ENCODE measurements around the gene HDAC4.

Gene HDAC4

DNA sequence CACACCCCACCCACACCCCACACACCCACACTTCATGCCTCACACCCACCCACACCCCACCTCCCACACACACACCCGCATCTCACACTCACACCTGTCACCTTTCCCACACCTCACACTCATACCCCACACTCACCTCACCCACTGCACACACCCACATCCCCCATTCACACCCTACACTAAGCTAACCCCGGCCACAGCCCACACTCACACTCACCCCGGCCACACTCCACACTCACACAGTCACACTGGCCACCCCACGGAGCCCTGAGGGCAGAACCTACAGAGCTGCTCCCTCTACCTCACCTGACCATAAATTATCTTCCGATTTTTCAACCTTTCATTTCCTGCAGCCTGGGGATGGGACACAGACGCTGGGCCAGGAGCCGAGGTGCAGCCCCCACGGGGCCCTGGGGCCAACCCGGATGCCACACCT, 241.3 kb downstream of the HDAC4 start:
- no peak for DNase-seq

DNA sequence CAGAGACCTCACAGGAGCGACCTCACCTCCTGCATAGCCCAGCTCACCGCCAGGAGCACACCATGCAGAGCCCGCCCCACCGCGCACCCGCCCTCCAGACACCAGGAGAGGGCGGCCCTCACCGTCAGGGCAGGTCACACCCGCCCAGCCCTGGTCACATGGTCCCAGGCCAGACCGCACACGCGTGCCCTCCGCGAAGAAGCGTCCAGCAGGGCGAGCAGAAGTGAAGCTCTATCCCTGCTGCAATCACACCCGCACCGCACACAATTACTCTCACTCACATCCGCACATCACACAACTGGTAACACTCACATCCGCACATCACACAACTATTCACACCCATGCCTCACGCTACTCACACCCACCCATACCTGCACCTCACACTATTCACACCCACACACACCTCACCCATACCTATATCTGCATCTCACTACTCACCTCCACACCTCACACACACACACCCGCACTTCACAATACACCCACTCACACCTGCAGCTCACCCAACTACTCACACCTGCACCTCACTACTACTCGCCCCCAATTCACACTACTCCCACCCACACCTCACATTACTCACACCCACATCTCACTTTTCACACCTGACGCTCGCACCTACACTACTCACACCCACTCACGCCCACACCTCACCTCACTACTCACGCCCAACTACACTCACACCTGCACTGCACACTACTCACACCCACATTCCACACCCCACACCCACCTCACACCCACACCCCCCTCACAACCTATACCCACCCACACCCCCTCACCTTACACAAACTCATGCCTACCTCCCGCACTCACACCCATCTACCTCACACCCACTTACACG, 242.0 kb downstream of the HDAC4 start:
- no peak for DNase-seq

DNA sequence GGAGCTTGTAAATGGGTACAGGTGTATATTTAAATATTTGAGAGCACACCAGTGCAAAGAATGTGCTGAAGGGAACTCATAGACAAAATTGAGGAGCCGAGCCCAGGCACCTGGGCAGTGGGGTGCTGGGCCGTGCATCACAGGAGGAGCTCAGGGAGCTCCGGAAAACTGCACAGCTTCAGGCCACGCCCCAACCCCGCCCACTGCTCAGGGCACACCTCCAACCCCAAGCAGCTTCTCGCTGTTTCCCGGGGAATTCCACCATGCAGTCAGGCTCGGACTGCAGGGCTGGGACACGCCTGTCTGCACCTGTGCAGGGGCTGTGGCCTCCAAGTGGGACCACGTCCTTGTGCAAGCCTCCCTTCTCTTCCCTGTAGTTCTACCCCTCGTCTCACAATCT, 243.0 kb downstream of the HDAC4 start:
- no peak for DNase-seq

DNA sequence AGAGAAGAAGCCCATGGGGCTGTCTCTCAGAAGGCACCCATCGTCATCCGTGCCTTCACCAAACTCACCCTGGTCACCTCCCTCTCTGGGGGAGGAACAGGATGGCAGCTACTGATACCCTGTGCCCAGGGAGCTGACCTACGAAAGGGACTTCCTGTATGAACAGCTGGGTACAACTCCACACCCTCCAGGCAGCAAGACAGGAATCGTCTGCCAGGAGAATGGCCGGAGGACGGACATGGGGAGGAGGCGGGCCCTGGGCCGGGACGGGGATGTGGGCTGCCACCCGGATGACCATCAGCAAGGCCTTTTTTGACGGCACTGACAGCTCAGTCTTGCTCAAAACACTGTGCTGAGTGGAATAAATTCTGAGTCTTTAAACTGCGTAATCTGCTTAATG, 243.6 kb downstream of the HDAC4 start:
- DNase-seq, result no peak

DNA sequence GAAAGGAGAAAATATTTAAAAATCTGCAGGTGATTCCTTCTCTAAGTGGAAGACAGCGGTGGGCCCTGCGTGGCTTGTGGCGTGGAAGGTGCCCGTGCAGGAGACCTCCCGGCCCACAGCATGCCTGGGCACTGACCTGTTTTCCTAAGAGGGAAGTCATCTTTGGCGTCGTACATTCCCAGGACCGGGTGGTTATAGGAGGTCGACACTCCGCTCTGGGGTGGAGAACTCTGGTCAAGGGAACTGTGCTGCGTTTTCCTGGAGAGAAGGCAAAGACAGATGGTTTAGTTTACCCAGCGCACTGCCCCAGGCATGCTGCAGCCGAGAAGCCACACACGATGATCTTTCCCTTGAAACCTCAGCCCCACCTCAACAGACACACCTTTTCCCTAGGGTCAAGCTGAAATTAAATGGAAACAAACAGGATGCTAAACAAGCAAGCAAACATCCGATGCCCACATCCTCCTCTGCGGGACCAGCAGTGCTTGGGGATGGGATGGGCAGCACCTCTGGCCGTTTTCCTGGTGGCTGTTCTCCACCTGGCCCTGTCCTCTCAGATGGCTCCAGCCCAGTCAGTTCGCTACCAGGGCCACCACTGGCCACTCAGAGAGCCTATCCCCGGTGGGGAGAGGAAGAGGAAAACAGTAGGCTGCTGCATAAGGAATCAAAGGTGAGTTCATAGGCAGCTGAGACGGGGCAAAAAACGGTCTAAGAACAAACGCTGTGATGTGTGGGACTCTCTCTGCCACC, 244.1 kb downstream of the HDAC4 start:
- DNase-seq, result no peak

DNA sequence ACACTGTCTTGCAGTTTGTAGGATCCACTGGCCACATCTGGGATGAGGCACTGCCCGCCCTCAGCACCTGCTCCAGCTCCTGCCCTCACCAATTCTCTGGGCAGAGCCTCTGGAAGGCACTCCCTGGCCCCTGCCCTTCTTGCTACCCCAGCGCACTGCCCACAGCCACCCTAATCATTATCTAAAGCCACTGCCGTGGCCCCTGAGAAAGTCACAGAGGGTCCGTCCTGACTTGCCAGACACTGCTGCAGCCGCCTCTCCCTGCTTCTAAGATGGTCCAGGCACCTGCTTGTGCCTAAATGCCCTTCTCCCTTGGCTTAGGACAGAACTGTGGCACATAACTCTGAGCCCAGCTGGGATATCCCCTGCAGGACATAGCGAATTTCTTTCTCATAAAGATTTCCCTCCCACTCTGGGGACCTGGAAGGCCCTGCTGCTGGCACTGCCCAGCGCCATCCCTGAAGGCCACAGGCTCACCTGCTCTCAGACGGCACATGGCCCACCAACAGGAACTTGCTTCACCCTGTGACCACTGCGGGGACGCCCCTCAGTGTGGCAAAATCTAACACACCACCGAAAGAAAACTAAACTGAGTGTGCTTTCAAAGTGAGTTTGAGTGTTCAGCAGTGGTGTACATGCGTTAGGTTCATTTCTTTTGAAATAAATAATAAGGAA, 244.9 kb downstream of the HDAC4 start:
- DNase-seq, result no peak

DNA sequence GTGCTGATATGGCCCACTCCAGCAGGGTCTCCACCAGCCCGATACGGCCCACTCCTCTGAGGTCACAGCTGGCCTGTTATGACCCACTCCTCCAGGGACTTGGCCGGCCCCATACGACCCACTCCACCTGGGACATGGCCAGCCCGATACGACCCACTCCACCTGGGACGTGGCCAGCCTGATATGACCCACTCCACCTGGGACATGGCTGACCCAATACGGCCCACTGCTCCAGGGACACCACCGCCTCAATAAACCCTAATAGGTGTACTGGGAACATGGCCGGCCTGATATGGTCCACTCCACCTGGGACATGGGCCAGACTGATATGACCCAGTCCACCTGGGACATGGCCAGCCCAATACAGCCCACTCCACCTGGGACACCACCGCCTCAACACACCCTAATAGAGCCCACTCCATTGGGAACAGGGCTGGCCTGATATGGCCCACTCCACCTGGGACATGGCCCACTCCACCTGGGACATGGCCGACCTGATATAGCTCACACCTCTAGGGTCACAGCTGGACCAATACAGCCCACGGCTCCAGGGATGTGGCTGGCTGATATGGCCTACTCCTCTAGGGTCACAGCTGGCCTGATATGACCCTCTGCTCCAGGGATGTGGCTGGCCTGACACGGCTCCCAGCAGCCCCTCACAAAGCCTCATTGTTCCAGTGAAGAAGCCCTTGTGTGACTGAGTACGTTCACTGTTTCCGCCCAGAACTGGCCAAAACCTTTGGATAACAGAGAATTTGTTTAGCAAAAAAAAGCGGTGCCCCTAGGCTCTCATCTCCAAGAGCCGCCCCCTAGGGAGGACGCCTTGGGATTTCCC, 245.6 kb downstream of the HDAC4 start:
- no peak for DNase-seq

DNA sequence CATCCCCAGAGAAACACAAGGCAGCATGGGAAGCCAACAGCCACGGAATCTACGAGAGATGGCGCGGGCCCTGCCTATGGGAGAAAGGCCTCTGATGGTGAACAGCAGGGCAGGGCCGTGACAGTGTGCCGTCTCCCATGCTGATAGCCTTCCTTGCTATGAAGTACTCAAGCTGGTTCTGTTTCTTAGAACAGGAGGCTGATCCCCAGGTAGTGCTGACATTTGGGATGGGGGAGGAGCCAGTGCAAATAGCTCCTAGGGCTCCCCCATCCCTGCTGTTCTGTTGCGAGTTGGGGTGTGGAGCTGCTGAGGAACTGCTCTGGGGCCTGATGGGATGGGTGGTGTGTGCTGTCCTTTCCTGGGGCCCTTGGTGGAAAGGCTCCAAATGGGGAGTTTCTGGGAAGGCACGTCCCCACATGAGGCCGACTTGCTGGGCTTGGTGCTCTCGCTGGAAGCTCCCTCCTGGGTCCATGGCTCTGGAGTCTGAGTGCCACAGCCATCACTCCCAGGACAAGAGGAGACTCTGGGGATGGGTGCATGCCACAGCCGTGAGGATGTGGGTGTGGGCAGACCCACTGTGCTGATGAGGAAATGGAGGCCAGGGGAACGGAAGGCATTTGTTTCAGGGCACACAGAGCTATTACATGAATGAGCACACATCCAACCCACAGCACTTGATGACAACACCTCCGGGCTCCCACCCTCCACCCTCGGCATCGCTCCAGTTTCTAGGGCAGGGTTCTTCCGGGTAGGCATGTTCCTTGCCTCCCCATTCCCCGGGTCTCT, 246.8 kb downstream of the HDAC4 start:
- no peak for DNase-seq

DNA sequence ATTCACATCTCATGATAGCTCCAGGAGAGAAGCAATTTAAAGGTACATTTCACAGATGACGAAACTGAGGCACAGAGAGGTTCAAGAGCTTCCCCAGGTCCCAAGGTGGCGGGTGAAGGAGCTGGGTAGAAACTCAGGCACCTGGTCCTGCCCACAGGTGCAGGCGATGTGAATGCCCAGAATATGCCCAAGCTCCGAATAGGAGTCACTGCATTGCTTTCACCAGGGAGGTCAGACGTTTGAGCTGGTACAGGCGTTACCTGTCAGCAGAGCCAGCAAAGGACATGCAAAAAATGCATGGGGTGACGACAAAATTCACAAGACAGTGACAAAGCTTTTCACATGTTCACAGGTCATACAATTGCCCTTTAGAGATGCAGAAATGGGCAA, 247.9 kb downstream of the HDAC4 start:
- no peak for DNase-seq

DNA sequence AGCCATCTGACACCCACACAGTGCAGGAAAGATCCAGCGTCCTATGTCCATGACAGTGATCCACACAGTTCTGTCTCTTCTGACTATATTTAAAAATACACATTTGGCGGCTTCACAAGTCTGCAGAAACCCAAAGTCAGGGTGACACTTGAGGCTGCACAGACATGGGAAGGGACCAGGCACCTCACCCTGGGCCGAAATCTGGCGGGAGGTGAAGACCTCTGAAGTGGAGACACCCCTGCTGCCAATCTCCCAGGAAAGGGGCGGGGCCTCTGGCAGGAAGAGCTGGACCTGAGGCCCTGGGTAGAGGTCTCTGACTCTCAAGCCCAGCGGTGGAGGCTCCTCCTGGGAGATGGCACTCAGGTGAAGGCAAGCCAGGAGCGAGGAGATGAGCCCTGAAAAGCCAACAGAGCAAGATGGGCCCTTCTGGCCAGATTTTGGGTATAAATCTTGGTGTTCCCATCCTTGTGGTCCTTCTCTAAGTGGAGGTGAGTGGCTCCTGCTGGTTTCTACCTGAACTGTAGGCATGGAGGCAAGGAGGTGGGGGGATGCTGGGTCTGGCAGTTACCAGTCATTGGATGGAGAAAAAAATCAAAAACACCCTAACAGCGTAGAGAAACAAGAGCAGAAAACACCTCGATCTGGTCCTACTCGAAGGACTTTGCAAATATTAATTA, 248.4 kb downstream of the HDAC4 start:
- DNase-seq, result no peak

DNA sequence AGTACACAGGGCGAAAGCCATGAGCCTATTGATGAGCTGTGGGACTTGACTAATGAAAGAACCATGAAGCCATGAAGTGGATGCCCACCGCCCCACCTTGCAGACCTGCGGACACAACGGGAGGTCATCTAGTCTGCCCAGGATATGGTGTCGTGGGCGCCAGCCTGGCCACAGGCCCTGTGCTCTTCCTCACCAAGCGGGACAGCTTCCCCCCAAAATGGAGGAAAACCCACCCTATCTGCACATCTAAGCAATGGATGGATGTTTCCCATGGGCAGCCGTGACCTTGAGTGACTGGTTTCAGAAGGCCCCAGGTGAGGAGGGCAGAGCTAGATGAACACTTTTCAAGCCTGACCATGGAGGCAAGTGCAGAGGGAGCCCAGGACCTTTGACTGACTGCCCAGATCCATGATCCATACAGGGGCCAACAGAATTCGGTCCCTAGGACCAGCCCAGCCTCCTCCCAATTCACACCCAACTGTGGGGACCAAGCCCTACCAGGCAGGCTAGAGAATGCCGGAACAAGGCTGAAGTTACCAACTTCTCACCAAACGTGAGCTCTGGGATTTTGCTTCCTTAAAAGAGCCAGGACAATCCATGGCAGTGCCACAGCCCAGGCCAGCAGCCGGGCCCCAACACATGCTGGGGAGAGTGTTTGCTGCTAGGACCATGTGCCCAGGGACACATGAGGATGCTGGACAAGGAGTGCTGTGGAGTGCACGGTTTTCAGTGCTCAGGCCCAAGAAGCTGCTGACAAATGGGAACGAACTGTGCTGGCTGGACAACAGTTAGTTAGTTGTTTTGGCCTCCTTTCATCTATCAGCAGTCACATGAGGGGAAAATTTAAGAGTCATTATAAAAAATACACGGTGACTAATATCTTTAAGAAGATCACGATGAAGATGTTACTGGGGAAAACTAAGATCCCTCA, 249.4 kb downstream of the HDAC4 start:
- DNase-seq, result no peak

DNA sequence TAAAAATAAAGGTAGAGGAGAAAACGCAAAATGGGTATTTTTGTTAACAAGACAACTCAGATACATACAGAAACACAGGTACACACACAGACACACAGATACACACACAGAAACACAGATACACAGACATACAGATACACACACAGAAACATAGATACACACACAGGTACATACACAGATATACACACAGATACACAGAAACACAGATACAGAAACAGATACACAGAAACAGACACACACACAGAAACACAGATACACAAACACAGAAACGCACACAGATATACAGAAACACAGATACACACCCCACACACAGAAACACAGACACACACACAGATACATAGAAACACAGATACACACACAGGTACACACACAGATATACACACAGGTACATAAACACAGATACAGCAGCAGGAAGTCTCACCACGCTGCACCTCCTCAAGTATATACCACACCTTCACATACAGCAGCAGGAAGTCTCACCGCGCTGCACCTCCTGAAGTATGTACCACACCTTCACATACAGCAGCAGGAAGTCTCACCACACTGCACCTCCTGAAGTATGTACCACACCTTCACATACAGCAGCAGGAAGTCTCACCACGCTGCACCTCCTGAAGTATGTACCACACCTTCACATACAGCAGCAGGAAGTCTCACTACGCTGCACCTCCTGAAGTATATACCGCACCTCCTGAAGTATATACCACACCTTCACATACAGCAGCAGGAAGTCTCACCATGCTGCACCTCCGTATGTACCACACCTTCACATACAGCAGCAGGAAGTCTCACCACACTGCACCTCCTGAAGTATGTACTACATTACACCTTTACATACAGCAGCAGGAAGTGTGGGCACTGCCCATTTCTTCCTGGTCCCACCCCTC, 250.5 kb downstream of the HDAC4 start:
- DNase-seq, result no peak

DNA sequence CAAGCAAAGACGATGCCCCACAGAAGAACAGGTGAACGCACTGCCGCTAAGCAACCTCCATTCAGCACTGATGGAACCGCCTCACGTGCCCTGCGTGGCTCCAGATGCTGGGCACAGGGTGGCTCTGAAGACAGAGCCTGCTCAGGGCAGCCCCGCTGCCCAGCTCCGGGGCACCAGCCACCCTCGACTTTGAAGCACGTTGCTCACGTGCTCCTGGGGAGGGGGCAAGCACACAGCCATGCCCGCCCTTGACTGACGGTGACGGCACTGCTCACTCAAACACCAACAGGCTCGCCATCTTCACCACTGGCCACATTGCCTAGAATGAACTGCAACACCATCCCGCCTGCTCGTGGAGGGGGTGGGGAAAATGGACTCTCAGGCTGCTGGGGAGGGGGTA, 251.3 kb downstream of the HDAC4 start:
- no peak for DNase-seq

DNA sequence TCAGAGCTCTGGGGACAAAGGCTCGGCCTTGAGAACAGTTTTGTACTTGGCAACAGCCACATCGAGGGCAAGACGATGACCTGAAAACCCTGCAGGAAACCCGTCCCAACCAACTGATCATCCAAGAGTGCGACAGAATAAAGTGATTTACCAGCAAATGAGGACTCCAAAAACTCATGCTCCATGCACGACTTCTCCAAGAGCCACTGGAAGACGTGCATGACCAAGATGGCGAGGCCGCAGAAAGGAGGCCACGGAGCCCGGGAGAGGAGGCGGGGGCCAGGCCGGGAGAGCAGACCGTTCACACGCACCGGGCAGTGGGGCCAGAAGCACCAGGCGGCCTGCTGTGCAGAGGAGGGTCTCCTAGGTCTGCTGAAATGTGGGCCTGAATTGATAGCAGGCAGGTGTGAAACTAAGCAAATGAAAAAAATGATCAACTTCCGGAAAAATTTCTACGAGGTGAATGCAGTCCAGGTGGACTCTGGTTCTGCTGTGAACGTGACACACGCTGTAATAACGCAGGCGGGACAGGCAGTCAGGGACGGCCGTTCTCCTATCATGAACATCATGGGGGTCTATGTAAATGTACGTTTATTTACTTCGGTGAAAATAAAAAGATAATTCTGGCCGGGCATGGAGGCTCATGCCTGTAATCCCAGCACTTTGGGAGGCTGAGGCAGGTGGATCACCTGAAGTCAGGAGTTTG, 252.2 kb downstream of the HDAC4 start:
- no peak for DNase-seq

DNA sequence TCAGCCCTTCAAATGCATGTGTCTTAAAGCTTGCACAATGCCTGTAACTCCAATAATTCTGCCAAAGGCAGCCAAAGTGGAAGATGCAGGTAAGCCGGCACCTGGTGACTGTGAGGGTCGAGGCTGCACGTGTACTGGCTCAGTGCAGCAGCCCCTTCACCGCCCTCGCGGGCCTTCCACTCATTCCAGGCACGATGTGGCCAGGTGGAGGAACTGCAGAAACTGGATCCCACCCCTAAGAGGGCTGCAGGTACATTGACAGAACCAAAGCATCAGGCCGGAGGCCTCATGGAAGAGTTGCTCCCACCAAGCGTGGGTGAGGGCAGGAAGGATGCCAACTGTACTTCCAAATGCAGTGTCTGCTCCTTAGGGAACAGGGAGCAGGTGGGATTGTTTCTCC, 253.4 kb downstream of the HDAC4 start:
- no peak for DNase-seq

DNA sequence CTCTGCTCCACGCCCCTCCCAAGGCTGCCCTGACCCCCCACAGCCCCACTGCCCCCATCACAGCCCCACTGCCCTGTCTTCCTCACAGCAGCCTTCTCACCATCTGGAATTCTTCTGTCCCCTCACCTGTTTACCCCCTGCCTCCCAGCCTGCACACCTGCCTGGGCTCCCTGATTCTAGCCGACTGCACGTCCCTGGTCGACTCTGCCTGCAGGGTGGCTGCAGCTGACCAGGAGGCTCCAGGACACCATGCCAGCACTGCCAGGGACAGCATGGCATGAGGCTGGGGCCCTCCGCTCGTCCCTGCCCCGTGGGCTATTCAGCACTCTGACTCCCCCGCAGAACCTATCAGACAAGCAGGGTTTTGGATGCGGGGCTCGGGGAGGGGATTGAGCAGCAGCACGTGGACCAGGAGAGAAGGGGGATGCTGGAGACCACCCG, 254.1 kb downstream of the HDAC4 start:
- DNase-seq, result no peak

DNA sequence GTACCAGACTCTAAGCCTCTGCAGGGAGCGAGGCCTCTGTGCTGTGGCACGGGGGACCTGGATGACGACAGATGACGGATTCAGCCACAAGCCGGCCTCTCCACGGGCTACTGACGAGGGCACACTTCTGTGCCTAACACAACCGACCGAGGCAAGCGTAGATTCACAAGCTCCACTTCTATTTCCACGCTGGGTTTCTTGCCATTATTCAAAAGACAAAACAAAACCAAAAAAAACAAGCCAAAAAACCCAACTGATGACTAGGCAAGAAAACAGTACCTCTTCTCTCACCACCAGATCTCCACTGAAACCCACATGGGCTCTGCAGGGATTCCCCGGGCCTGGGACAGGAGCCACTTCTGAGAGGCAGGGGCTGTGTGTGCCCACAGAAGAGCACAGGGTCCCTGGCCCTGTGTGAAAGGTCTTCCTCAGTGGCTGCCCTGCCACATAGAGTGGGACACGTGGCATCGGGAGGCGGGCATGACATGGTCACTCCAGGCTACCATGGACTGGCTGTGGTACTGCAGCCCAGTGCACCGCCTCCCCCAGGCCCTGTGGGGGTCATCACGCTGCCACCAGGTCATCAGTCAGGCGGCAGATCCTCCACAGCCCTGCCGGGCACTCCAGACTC, 254.7 kb downstream of the HDAC4 start:
- no peak for DNase-seq

DNA sequence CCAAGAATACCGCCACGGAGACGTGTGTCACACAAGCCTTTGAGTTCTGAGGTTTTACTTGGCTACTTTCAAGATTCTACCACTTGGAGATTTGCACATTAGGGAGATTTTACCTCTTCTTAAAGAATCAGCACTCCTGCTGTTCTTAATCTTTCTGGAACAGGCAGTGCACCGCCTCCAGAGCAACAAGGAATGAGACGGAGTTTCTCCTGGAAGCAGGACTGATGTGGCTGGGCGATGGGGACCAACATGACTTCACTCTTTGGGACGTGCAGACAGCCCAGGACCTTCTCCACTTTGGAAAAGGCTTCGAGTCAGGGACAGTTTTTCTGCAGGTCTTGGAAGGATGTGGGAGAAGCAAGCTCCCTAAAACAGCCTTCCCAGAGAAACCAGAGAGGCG, 255.2 kb downstream of the HDAC4 start:
- DNase-seq, result no peak

All from T1000 (cell line).